Neutrophil (primary cell): ENCODE measurements around the gene ANAPC15.
A peak's percentile ranks its signal among the peaks of the same experiment; 100 is the strongest.

Experiments used
- H3K27ac ChIP-seq: fragments of 200-600 bp; sonication (generic); 2 replicates; pipeline ENCODE4 v1.5.1; 2016; ENCODE audit warnings: mild to moderate bottlenecking, moderate library complexity
- H3K27me3 ChIP-seq: fragments of 200-600 bp; sonication (generic); 2 replicates; pipeline ENCODE4 v1.6.0; 2016; ENCODE audit warnings: mild to moderate bottlenecking
- H3K36me3 ChIP-seq: fragments of 200-600 bp; sonication (generic); 2 replicates; pipeline ENCODE4 v1.5.1; 2017
- H3K4me1 ChIP-seq, 2 experiments: fragments of 200-600 bp in 1 of 2; sonication (generic) in 1 of 2; 1 replicate in 1 of 2; 2 replicates in 1 of 2; pipeline versions ENCODE4 v1.5.1 to v1.6.1; 2013 to 2016; ENCODE audit warnings: low read depth in 1 of 2, low read length in 1 of 2, mild to moderate bottlenecking in 1 of 2, moderate library complexity in 1 of 2; ENCODE audit not compliant: control insufficient read depth in 1 of 2, insufficient read depth in 1 of 2
- H3K4me3 ChIP-seq, 2 experiments: fragments of 200-600 bp in 1 of 2; sonication (generic) in 1 of 2; 1 replicate in 1 of 2; 2 replicates in 1 of 2; pipeline ENCODE4 v1.5.1; 2013 to 2016; ENCODE audit warnings: low read depth in 1 of 2, low read length in 1 of 2, mild to moderate bottlenecking in 1 of 2, moderate library complexity in 1 of 2
- H3K9me3 ChIP-seq: fragments of 200-600 bp; sonication (generic); 2 replicates; pipeline ENCODE4 v1.5.1; 2016
- TF ChIP-seq, protein P1 (sequence below): fragments of 200-600 bp; sonication (generic); IDR thresholded peaks from 2 replicates; pipeline ENCODE4 v1.5.1; 2016; ENCODE audit warnings: antibody characterized with exemption

Gene ANAPC15

DNA sequence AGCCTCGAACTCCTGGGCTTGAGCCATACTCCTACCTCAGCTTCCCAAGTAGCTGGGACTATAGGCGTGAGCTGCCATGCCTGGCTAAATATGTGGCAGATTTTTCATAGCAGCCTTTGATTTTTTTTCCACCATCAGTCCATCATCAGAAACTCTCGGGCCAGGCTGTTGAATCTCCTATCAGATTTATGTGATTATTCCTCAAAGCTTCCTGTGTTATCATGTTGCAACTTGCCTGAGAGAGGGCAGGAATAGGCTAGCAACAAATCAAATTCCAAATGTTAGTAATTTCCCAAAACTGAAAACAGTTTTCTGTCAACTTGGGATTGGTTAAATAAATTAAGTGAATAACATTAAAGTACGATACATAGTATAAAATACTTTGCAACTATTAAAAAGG is 28.4 kb downstream of the ANAPC15 start:
- no peak overlapping the region for H3K27ac ChIP-seq
- no peaks in the 10 kb centered on the region for H3K9me3 ChIP-seq
- no peak overlapping the region for H3K4me3 ChIP-seq
- peaks cover 22% of the 10 kb centered on the region for H3K36me3 ChIP-seq
- H3K27me3 ChIP-seq: no peaks in the 10 kb centered on the region
- TF ChIP-seq, protein P1, sequence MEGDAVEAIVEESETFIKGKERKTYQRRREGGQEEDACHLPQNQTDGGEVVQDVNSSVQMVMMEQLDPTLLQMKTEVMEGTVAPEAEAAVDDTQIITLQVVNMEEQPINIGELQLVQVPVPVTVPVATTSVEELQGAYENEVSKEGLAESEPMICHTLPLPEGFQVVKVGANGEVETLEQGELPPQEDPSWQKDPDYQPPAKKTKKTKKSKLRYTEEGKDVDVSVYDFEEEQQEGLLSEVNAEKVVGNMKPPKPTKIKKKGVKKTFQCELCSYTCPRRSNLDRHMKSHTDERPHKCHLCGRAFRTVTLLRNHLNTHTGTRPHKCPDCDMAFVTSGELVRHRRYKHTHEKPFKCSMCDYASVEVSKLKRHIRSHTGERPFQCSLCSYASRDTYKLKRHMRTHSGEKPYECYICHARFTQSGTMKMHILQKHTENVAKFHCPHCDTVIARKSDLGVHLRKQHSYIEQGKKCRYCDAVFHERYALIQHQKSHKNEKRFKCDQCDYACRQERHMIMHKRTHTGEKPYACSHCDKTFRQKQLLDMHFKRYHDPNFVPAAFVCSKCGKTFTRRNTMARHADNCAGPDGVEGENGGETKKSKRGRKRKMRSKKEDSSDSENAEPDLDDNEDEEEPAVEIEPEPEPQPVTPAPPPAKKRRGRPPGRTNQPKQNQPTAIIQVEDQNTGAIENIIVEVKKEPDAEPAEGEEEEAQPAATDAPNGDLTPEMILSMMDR: no peak
- peaks cover 17 to 23% of the 10 kb centered on the region in 2 experiments for H3K4me1 ChIP-seq

DNA sequence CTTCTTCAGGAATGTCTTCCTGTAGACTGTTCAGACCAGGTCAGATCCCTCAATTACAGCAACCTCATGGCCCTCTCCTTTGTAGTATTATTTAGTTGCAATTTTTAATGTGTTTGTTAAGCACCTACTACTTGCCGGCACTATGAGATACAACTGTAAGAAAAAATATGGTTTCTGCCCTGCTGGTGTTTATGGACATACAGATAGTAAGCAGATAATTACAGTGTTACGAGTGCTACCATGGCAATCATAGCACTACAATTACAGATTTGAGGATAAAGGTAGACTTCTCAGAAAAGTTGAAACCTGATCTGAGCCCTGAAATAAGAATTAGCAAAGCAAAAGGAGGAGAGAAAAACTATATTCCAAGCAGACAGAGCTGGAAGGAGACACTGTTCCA is 29.1 kb downstream of the ANAPC15 start:
- H3K36me3 ChIP-seq: peaks cover 15% of the 10 kb centered on the region
- no peak overlapping the region for H3K4me3 ChIP-seq
- peaks cover 17 to 28% of the 10 kb centered on the region in 2 experiments for H3K4me1 ChIP-seq
- H3K27me3 ChIP-seq: no peaks in the 10 kb centered on the region
- TF ChIP-seq, protein P1: no peak
- H3K27ac ChIP-seq: no peak overlapping the region
- H3K9me3 ChIP-seq: no peaks in the 10 kb centered on the region

DNA sequence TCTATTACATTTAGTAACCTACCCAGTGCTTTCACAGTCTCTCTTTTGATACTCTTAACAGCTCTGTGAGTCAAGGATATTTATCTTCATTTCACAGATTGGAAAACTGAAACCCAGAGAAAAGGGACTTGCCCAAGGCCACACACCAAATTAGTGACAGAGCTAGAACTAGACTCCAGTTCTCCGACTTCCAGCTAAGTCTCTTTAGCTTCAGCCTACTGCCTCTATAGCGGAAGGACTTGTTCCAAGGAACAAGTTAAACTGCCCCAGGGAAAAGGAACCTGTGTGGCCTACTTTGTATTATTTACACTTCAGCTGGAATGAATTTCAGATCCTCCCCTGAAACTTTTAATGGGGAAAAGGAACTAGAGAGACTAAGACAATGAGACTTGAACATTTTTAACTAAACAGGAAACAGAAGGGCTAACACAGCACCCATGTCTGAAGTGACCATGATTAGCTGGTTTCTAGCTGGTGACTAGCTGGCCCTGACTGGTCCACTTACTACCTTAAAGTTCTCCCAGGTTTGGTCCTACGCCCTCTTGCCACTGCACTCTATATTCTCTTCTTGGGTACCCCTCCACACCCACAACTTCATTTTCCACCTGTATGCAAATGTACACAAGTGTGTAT is 30.6 kb downstream of the ANAPC15 start:
- Histone ChIP-seq H3K9me3 (no peaks in the 10 kb centered on the region), H3K27me3 (no peaks in the 10 kb centered on the region), H3K36me3 (peaks cover 6% of the 10 kb centered on the region), H3K4me1 (peaks cover 23 to 36% of the 10 kb centered on the region in 2 experiments), H3K27ac (peak overlapping the region; percentile 96), H3K4me3 (no peak overlapping the region)
- TF ChIP-seq, protein P1: no peak

DNA sequence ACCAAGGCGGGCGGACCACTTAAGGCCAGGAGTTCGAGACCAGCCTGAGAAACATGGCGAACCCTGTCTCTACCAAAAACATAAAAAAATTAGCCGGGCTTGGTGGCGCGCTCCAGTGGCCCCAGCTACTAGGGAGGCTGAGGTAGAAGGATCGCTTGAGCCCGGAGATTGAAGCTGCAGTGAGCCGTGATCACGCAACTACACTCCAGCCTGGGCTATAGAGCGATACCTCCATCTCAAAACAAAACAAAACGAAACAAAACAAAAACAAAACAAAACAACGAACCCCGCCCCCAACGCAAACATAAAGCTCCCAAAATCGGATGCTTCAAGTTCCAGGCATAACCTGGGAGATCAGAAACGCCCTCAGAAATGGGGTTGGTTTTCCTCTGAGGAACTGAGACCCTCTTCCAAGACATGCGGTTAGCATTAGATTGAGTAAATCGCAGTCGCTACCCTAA is 31.3 kb downstream of the ANAPC15 start:
- TF ChIP-seq, protein P1: no peak
- Histone ChIP-seq H3K4me3 (peak overlapping the region; percentile 81 to 91), H3K27ac (peak overlapping the region; percentile 96), H3K9me3 (no peaks in the 10 kb centered on the region), H3K36me3 (peaks cover 6% of the 10 kb centered on the region), H3K4me1 (peaks cover 30 to 43% of the 10 kb centered on the region in 2 experiments), H3K27me3 (no peaks in the 10 kb centered on the region)

DNA sequence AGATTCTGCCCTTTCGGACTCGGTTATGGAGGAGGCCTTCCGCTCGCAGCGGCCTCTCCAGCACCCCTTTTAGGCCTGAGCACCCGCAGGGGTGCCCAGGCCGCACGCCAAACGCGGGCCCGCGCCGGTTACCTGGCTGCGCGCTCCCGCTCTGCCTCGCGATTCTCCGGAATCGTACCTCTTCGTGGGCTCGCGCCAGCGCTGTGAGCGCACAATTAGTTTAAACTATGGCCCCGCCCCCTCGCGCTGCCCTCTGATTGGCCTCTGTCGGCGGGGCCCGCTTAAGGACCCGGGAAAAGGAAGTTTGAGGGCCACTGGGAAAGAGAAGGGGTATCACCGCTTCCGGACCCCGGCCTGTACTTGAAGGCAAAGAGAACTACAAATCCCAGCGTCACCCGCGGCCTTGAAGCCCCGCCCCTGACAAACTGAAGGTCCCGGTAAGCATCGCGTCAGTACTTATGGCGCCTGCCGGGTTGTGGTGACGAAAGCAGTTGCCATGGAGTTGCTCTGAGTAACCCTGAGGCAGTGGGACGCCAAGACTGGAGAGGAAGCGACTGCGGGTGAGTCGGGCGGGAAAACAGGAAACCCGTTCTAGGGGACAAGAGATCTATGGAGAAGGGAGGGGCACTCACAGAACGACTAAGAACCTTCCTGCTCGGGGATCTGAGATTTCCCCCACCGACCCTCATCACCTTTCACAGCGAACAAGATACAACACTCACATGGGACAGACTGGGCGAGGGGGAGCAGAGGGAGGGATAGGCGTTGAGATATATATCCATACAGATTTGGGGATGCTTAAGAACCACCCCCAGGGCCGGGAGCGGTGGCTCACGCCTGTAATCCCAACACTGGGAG is 31.9 kb downstream of the ANAPC15 start, which contains the start of the genes LRRC51 and NUMA1:
Gene LRRC51, plus strand, starts transcription at position 525 of the 858 bp plus-strand sequence. CDS start 8,234 bp downstream, outside the sequence.
Gene NUMA1, minus strand, starts transcription at position 217 of the 858 bp plus-strand sequence. CDS start 44,599 bp downstream, outside the sequence.
- H3K4me1 ChIP-seq: peaks cover 31 to 47% of the 10 kb centered on the region in 2 experiments
- H3K9me3 ChIP-seq: no peaks in the 10 kb centered on the region
- H3K27me3 ChIP-seq: no peaks in the 10 kb centered on the region
- TF ChIP-seq, protein P1: peak; percentile 49
- H3K4me3 ChIP-seq: peak within 1 kb of the TSS; percentile 81 to 91
- peak within 1 kb of the TSS; percentile 96 for H3K27ac ChIP-seq
- peaks cover 2% of the 10 kb centered on the region for H3K36me3 ChIP-seq
